OCI-LY3 (cell line): ENCODE measurements around the gene TPRG1.

Experiments
- CTCF ChIP-seq: fragments of 200-600, 300-600 bp; sonication (generic); IDR thresholded peaks from 2 replicates; pipeline ENCODE4 v1.5.1; 2014; ENCODE audit warnings: antibody characterized with exemption, low read length, low read depth
- EZH2phosphoT487 ChIP-seq: fragments of 200-600 bp; shearing (Covaris generic); IDR thresholded peaks from 2 replicates; pipeline ENCODE4 v1.6.1; 2018; ENCODE audit warnings: antibody characterized with exemption, mixed run types, low read depth

GRCh38 chr3:189202583-189202982 is 30.8 kb downstream of the TPRG1 start:
- no peak for TF ChIP-seq CTCF
- no peak for TF ChIP-seq EZH2phosphoT487
